ENCODE data around the gene ZNF652. TPM values are rescaled to one million over a fixed set of nuclear protein-coding genes. Genes with fewer than 3 reads are reported as not detected.
"Not testable (repeated sequence)": the region's sequence is repeated elsewhere in the genome, so short reads cannot be mapped to it uniquely, and the experiment has no call there.

The ZNF652 gene
- total RNA-seq, 1 donor from 2014 or later, result 38.7 TPM

- no peaks in the 10 kb centered on the region for H3K9me3 Mint-ChIP-seq (ENCODE audit: unreplicated experiment)
- TF ChIP-seq CTCF (IDR thresholded peaks at IDR 0.05), result no peak
- no peak overlapping the region for H3K27ac Mint-ChIP-seq (ENCODE audit: unreplicated experiment)
- H3K27me3 Mint-ChIP-seq (ENCODE audit: unreplicated experiment), result no peaks in the 10 kb centered on the region
- peaks cover 15% of the 10 kb centered on the region for H3K36me3 Mint-ChIP-seq (ENCODE audit: unreplicated experiment)
- peaks cover under 1% of the 10 kb centered on the region for H3K4me1 Mint-ChIP-seq (ENCODE audit: unreplicated experiment)
- no peak for DNase-seq (ENCODE audit: extremely low spot score, unreplicated experiment)
- no peak overlapping the region for H3K4me3 Mint-ChIP-seq (ENCODE audit: unreplicated experiment)
Measured at GRCh38 chr17:49399995-49400394, 37.9 kb upstream of the ZNF652 start.

- H3K9me3 Mint-ChIP-seq (ENCODE audit: unreplicated experiment), result no peaks in the 10 kb centered on the region
- no peak for TF ChIP-seq CTCF (IDR thresholded peaks at IDR 0.05)
- H3K27me3 Mint-ChIP-seq (ENCODE audit: unreplicated experiment), result no peaks in the 10 kb centered on the region
- peaks cover 9% of the 10 kb centered on the region for H3K4me1 Mint-ChIP-seq (ENCODE audit: unreplicated experiment)
- H3K36me3 Mint-ChIP-seq (ENCODE audit: unreplicated experiment), result peaks cover 3% of the 10 kb centered on the region
- no peak for DNase-seq (ENCODE audit: extremely low spot score, unreplicated experiment)
- H3K4me3 Mint-ChIP-seq (ENCODE audit: unreplicated experiment), result no peak overlapping the region
- no peak overlapping the region for H3K27ac Mint-ChIP-seq (ENCODE audit: unreplicated experiment)
Measured at GRCh38 chr17:49397586-49397985, 35.5 kb upstream of the ZNF652 start.

GRCh38 chr17:49393491-49394255 is 31.6 kb upstream of the ZNF652 start:
- Mint-ChIP-seq H3K27ac (ENCODE audit: unreplicated experiment) (no peak overlapping the region), H3K36me3 (ENCODE audit: unreplicated experiment) (no peaks in the 10 kb centered on the region), H3K27me3 (ENCODE audit: unreplicated experiment) (no peaks in the 10 kb centered on the region), H3K4me1 (ENCODE audit: unreplicated experiment) (peaks cover 26% of the 10 kb centered on the region), H3K9me3 (ENCODE audit: unreplicated experiment) (no peaks in the 10 kb centered on the region), H3K4me3 (ENCODE audit: unreplicated experiment) (no peak overlapping the region)
- TF ChIP-seq CTCF (IDR thresholded peaks at IDR 0.05), result no peak
- no peak for DNase-seq (ENCODE audit: extremely low spot score, unreplicated experiment)

- no peak overlapping the region for H3K27ac Mint-ChIP-seq (ENCODE audit: unreplicated experiment)
- H3K36me3 Mint-ChIP-seq (ENCODE audit: unreplicated experiment), result no peaks in the 10 kb centered on the region
- no peak for TF ChIP-seq CTCF (IDR thresholded peaks at IDR 0.05)
- no peaks in the 10 kb centered on the region for H3K27me3 Mint-ChIP-seq (ENCODE audit: unreplicated experiment)
- no peak for DNase-seq (ENCODE audit: extremely low spot score, unreplicated experiment)
- H3K9me3 Mint-ChIP-seq (ENCODE audit: unreplicated experiment), result no peaks in the 10 kb centered on the region
- H3K4me1 Mint-ChIP-seq (ENCODE audit: unreplicated experiment), result peaks cover 26% of the 10 kb centered on the region
- no peak overlapping the region for H3K4me3 Mint-ChIP-seq (ENCODE audit: unreplicated experiment)
Measured at GRCh38 chr17:49390548-49391324, 28.7 kb upstream of the ZNF652 start.

GRCh38 chr17:49389514-49390347 is 27.7 kb upstream of the ZNF652 start:
- H3K4me1 Mint-ChIP-seq (ENCODE audit: unreplicated experiment), result peaks cover 23% of the 10 kb centered on the region
- not testable (repeated sequence) for H3K9me3 Mint-ChIP-seq (ENCODE audit: unreplicated experiment); H3K27me3 Mint-ChIP-seq (ENCODE audit: unreplicated experiment); H3K4me3 Mint-ChIP-seq (ENCODE audit: unreplicated experiment); H3K36me3 Mint-ChIP-seq (ENCODE audit: unreplicated experiment); DNase-seq (ENCODE audit: extremely low spot score, unreplicated experiment)
- peak overlapping the region; percentile 45 for H3K27ac Mint-ChIP-seq (ENCODE audit: unreplicated experiment)

All from osteocyte (in vitro differentiated cells).